Neural cell (in vitro differentiated cells): ENCODE results near the gene COX14. TPM values are rescaled to one million over a fixed set of nuclear protein-coding genes. Genes with fewer than 3 reads are reported as not detected.
A peak's percentile ranks its signal among the peaks of the same experiment; 100 is the strongest.

Source experiments
- H2AFZ ChIP-seq: fragments of 200-600, 300-800 bp; sonication (generic), shearing (Covaris generic); 2 replicates; pipeline ENCODE4 v1.6.0; 2014; ENCODE audit warnings: low read depth, mild to moderate bottlenecking, antibody characterized with exemption, low read length, moderate library complexity
- H3F3A ChIP-seq: fragments of 200-600 bp; shearing (Covaris generic); 2 replicates; pipeline ENCODE4 v1.6.1; 2016; ENCODE audit warnings: mild to moderate bottlenecking, moderate library complexity, mixed read lengths, antibody characterized with exemption, low read length; ENCODE audit not compliant: insufficient read depth, poor library complexity, severe bottlenecking
- H3K27ac ChIP-seq: fragments of 200-600, 300-800 bp; sonication (generic), shearing (Covaris generic); 2 replicates; pipeline ENCODE4 v1.5.1; 2014; ENCODE audit warnings: mild to moderate bottlenecking, low read length, moderate library complexity
- H3K27me3 ChIP-seq: fragments of 300-800, 200-600 bp; sonication (generic), shearing (Covaris generic); 2 replicates; pipeline ENCODE4 v1.6.0; 2014; ENCODE audit warnings: mild to moderate bottlenecking, low read depth, low read length, moderate library complexity; ENCODE audit not compliant: insufficient read depth
- H3K36me3 ChIP-seq: fragments of 300-800, 200-600 bp; sonication (generic), shearing (Covaris generic); 2 replicates; pipeline ENCODE4 v1.5.1; 2014; ENCODE audit warnings: mild to moderate bottlenecking, antibody characterized with exemption, low read length, moderate library complexity; ENCODE audit not compliant: insufficient read depth
- H3K4me2 ChIP-seq: fragments of 300-800, 200-600 bp; sonication (generic), shearing (Covaris generic); 2 replicates; pipeline ENCODE4 v1.6.0; 2014; ENCODE audit warnings: mild to moderate bottlenecking, low read length
- H3K4me3 ChIP-seq: fragments of 300-800, 200-600 bp; sonication (generic), shearing (Covaris generic); 2 replicates; pipeline ENCODE4 v1.5.1; 2014; ENCODE audit warnings: mild to moderate bottlenecking, low read length, moderate library complexity
- H3K79me2 ChIP-seq: fragments of 200-600 bp; shearing (Covaris generic); replicated peaks from 2 replicates; pipeline ENCODE4 v1.6.0; 2014; ENCODE audit warnings: mild to moderate bottlenecking, low read length, moderate library complexity; ENCODE audit not compliant: insufficient read depth
- H3K9ac ChIP-seq: fragments of 300-800, 200-600 bp; sonication (generic), shearing (Covaris generic); 2 replicates; pipeline ENCODE4 v1.6.1; 2016; ENCODE audit warnings: mild to moderate bottlenecking, low read length, mixed read lengths
- H3K9me2 ChIP-seq: fragments of 200-600 bp; shearing (Covaris generic); 2 replicates; pipeline ENCODE4 v1.6.1; 2016; ENCODE audit warnings: mild to moderate bottlenecking, low read length, mixed read lengths; ENCODE audit not compliant: insufficient read depth
- H3K9me3 ChIP-seq: fragments of 200-600, 300-800 bp; sonication (generic), shearing (Covaris generic); 2 replicates; pipeline ENCODE4 v1.6.1; 2016; ENCODE audit warnings: mild to moderate bottlenecking, mixed run types, low read length, moderate library complexity, mixed read lengths
- H4K20me1 ChIP-seq: fragments of 200-600 bp; shearing (Covaris generic); 2 replicates; pipeline ENCODE4 v1.6.1; 2016; ENCODE audit warnings: mild to moderate bottlenecking, mixed run types; ENCODE audit not compliant: insufficient read depth
- EP300 ChIP-seq: fragments of 450-650 bp; conservative IDR thresholded peaks from 2 replicates; pipeline ENCODE4 v1.6.1; 2014; ENCODE audit warnings: antibody characterized with exemption, mild to moderate bottlenecking, moderate library complexity; ENCODE audit not compliant: poor library complexity, severe bottlenecking
- EZH2 ChIP-seq: fragments of 200-600, 300-800 bp; shearing (Covaris generic), sonication (generic); IDR thresholded peaks from 2 replicates; pipeline ENCODE4 v1.6.1; 2014; ENCODE audit warnings: antibody characterized with exemption, low read length, borderline replicate concordance, mild to moderate bottlenecking; ENCODE audit not compliant: insufficient read depth, poor library complexity, severe bottlenecking
- MXI1 ChIP-seq: fragments of 450-650 bp; conservative IDR thresholded peaks from 2 replicates; pipeline ENCODE4 v1.6.1; 2014; ENCODE audit warnings: antibody characterized with exemption, mild to moderate bottlenecking; ENCODE audit not compliant: poor library complexity, severe bottlenecking
- POLR2AphosphoS5 ChIP-seq: IDR thresholded peaks from 2 replicates; pipeline ENCODE4 v1.6.1; 2012
- RAD21 ChIP-seq: fragments of 450-650 bp; conservative IDR thresholded peaks from 2 replicates; pipeline ENCODE4 v1.6.1; 2014; ENCODE audit warnings: antibody characterized with exemption, mild to moderate bottlenecking, moderate library complexity
- SMC3 ChIP-seq: fragments of 450-650 bp; conservative IDR thresholded peaks from 2 replicates; pipeline ENCODE4 v1.6.1; 2014; ENCODE audit warnings: antibody characterized with exemption, mild to moderate bottlenecking, moderate library complexity; ENCODE audit not compliant: poor library complexity
- TAF1 ChIP-seq: IDR thresholded peaks from 2 replicates; pipeline ENCODE4 v1.6.1; 2012; ENCODE audit warnings: low read depth
- polyA plus RNA-seq: library from polyadenylated mRNA; depleted of rRNA; stranded (reverse); fragments of >200 nt; gene quantifications from 2 replicates; pipeline ENCODE4 v1.2.3, GENCODE V29; 2014
- TF ChIP-seq, protein P1 (sequence below): fragments of 450-650 bp; IDR thresholded peaks from 2 replicates; pipeline ENCODE4 v1.5.1; 2014; ENCODE audit warnings: antibody characterized with exemption, mild to moderate bottlenecking, moderate library complexity; ENCODE audit not compliant: poor library complexity, severe bottlenecking
- TF ChIP-seq, protein P2 (sequence below): IDR thresholded peaks from 2 replicates; pipeline ENCODE4 v1.6.1; 2012; ENCODE audit warnings: borderline replicate concordance

Gene COX14
- polyA plus RNA-seq, 1 donor from 2014 or later: 79.3 TPM

DNA sequence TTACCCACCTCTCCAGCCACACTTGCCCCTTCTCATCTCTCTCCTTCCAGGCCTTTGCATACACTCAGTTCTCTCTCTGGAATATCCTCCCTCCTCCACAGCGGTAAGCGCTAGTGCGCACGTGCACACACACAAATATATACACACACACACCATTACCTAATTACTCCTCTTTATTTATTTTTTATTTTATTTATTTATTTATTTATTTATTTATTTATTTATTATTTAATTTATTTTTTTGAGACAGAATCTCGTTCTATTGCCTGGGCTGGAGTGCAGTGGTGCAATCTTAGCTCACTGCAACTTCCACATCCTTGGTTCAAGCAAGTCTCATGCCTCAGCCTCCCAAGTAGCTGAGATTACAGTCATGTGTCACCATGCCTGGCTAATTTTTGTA, 43.0 kb upstream of the COX14 start:
- H3K4me3 ChIP-seq: no peak overlapping the region
- TF ChIP-seq POLR2AphosphoS5 (no peak), MXI1 (no peak), EP300 (no peak), SMC3 (no peak), EZH2 (no peak)
- H4K20me1 ChIP-seq: no peaks in the 10 kb centered on the region
- no peaks in the 10 kb centered on the region for H3K9me2 ChIP-seq
- H3K79me2 ChIP-seq: no peaks in the 10 kb centered on the region
- H2AFZ ChIP-seq: no peak overlapping the region
- H3K9me3 ChIP-seq: no peaks in the 10 kb centered on the region
- H3K27ac ChIP-seq: no peak overlapping the region
- H3K9ac ChIP-seq: no peak overlapping the region
- H3K27me3 ChIP-seq: no peaks in the 10 kb centered on the region
- H3F3A ChIP-seq: no peaks in the 10 kb centered on the region
- H3K4me2 ChIP-seq: no peak overlapping the region
- peaks cover 4% of the 10 kb centered on the region for H3K36me3 ChIP-seq

DNA sequence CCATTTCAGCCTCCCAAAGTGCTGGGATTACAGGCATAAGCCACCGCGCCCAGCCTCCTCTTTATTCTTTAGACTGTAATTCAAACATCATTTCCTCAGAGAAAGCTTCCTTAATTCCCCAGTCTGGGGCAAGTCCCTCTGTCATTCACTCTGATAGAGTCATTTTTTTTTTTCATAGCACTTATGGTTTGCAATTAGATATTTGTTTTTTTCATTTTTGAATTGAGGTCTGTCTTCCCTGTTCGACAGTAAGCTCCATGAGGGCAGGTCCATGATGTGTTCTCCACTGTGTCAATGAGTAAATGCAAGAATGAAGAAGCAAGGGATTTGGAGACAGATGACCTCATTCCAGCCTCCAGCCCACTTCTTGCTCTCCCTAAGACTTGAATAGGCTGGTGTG, 42.5 kb upstream of the COX14 start:
- Histone ChIP-seq H3K9ac (no peak overlapping the region), H3K27me3 (no peaks in the 10 kb centered on the region), H2AFZ (no peak overlapping the region), H3K27ac (no peak overlapping the region), H3K4me2 (no peak overlapping the region), H3K4me3 (no peak overlapping the region), H3K36me3 (peaks cover 4% of the 10 kb centered on the region), H3K79me2 (no peaks in the 10 kb centered on the region), H4K20me1 (no peaks in the 10 kb centered on the region), H3K9me2 (no peaks in the 10 kb centered on the region), H3F3A (no peaks in the 10 kb centered on the region), H3K9me3 (no peaks in the 10 kb centered on the region)
- TF ChIP-seq TAF1 (no peak), EZH2 (no peak)

GRCh38 chr12:50070314-50071060, 41.5 kb upstream of the COX14 start:
- H3K36me3 ChIP-seq: peaks cover 4% of the 10 kb centered on the region
- H3K27ac ChIP-seq: no peak overlapping the region
- no peaks in the 10 kb centered on the region for H3K9me2 ChIP-seq
- TF ChIP-seq, protein P1, sequence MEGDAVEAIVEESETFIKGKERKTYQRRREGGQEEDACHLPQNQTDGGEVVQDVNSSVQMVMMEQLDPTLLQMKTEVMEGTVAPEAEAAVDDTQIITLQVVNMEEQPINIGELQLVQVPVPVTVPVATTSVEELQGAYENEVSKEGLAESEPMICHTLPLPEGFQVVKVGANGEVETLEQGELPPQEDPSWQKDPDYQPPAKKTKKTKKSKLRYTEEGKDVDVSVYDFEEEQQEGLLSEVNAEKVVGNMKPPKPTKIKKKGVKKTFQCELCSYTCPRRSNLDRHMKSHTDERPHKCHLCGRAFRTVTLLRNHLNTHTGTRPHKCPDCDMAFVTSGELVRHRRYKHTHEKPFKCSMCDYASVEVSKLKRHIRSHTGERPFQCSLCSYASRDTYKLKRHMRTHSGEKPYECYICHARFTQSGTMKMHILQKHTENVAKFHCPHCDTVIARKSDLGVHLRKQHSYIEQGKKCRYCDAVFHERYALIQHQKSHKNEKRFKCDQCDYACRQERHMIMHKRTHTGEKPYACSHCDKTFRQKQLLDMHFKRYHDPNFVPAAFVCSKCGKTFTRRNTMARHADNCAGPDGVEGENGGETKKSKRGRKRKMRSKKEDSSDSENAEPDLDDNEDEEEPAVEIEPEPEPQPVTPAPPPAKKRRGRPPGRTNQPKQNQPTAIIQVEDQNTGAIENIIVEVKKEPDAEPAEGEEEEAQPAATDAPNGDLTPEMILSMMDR: peak; percentile 94
- TF ChIP-seq SMC3 (peak; percentile 94), RAD21 (peak; percentile 88), EZH2 (no peak)
- TF ChIP-seq, protein P2, sequence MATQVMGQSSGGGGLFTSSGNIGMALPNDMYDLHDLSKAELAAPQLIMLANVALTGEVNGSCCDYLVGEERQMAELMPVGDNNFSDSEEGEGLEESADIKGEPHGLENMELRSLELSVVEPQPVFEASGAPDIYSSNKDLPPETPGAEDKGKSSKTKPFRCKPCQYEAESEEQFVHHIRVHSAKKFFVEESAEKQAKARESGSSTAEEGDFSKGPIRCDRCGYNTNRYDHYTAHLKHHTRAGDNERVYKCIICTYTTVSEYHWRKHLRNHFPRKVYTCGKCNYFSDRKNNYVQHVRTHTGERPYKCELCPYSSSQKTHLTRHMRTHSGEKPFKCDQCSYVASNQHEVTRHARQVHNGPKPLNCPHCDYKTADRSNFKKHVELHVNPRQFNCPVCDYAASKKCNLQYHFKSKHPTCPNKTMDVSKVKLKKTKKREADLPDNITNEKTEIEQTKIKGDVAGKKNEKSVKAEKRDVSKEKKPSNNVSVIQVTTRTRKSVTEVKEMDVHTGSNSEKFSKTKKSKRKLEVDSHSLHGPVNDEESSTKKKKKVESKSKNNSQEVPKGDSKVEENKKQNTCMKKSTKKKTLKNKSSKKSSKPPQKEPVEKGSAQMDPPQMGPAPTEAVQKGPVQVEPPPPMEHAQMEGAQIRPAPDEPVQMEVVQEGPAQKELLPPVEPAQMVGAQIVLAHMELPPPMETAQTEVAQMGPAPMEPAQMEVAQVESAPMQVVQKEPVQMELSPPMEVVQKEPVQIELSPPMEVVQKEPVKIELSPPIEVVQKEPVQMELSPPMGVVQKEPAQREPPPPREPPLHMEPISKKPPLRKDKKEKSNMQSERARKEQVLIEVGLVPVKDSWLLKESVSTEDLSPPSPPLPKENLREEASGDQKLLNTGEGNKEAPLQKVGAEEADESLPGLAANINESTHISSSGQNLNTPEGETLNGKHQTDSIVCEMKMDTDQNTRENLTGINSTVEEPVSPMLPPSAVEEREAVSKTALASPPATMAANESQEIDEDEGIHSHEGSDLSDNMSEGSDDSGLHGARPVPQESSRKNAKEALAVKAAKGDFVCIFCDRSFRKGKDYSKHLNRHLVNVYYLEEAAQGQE: no peak
- H3K27me3 ChIP-seq: no peaks in the 10 kb centered on the region
- no peaks in the 10 kb centered on the region for H3K79me2 ChIP-seq
- no peak overlapping the region for H3K4me3 ChIP-seq
- no peaks in the 10 kb centered on the region for H3F3A ChIP-seq
- H3K4me2 ChIP-seq: no peak overlapping the region
- H3K9ac ChIP-seq: no peak overlapping the region
- H2AFZ ChIP-seq: no peak overlapping the region
- H3K9me3 ChIP-seq: no peaks in the 10 kb centered on the region
- H4K20me1 ChIP-seq: no peaks in the 10 kb centered on the region
